Esophagus squamous epithelium (tissue), 4 donors: ENCODE data around the gene IMMP2L.

ENCODE experiments used
- POLR2A ChIP-seq, 4 donors: fragments of 450-650 bp; IDR thresholded peaks; one replicate each; pipeline ENCODE4 v1.6.1; 2017; ENCODE audit warnings: antibody characterized with exemption in 4 of 4, mild to moderate bottlenecking in 4 of 4, moderate library complexity in 3 of 4
- TF ChIP-seq, protein P1 (sequence below), 6 experiments: fragments of 450-650 bp in 4 of 6; fragments of 200-600 bp in 2 of 6; sonication (generic) in 2 of 6; IDR thresholded peaks; one replicate each; pipeline ENCODE4 v1.5.1; 2016 to 2019; ENCODE audit warnings: antibody characterized with exemption in 6 of 6, mild to moderate bottlenecking in 4 of 6, moderate library complexity in 4 of 6

- TF ChIP-seq, protein P1, sequence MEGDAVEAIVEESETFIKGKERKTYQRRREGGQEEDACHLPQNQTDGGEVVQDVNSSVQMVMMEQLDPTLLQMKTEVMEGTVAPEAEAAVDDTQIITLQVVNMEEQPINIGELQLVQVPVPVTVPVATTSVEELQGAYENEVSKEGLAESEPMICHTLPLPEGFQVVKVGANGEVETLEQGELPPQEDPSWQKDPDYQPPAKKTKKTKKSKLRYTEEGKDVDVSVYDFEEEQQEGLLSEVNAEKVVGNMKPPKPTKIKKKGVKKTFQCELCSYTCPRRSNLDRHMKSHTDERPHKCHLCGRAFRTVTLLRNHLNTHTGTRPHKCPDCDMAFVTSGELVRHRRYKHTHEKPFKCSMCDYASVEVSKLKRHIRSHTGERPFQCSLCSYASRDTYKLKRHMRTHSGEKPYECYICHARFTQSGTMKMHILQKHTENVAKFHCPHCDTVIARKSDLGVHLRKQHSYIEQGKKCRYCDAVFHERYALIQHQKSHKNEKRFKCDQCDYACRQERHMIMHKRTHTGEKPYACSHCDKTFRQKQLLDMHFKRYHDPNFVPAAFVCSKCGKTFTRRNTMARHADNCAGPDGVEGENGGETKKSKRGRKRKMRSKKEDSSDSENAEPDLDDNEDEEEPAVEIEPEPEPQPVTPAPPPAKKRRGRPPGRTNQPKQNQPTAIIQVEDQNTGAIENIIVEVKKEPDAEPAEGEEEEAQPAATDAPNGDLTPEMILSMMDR (IDR thresholded peaks at IDR 0.05) = no peak
- TF ChIP-seq POLR2A (IDR thresholded peaks at IDR 0.05) = no peak
Measured at GRCh38 chr7:110988348-110988747, 573.9 kb downstream of the IMMP2L start.
